Activated CD4-positive, alpha-beta memory T cell treated with anti-CD3 and anti-CD28 coated beads, Interleukin-2, amount 10 ng/mL, durations not matched to agents 7 days and 5 days (primary cell): ENCODE measurements around the gene TEK. TPM values are rescaled to one million over a fixed set of nuclear protein-coding genes. Genes with fewer than 3 reads are reported as not detected.

Experiments
- total RNA-seq, 2 experiments: library from RNA; stranded (reverse); gene quantifications; one replicate each; pipeline ENCODE4 v1.2.3, GENCODE V29; 2021

The TEK gene
- total RNA-seq, 2 experiments from 2014 or later, result not detected

Other genes with a start within 250 kb of the TEK start
- 10 to 100 TPM; 16.6 to 18.1 TPM for gene CAAP1, start 216.4 kb upstream of the TEK start, total RNA-seq
- gene PLAA, start 162.0 kb upstream of the TEK start, total RNA-seq, result 10 to 100 TPM; 34.1 to 35.9 TPM
- 1 to 10 TPM; 7.4 to 9.4 TPM for gene IFT74, start 152.8 kb upstream of the TEK start, total RNA-seq
- gene LRRC19, start 103.6 kb upstream of the TEK start, total RNA-seq, result not detected
- gene EQTN, start 187.9 kb downstream of the TEK start, total RNA-seq, result not detected